H9 (cell line): ENCODE data around the gene RNF26. TPM values are rescaled to one million over a fixed set of nuclear protein-coding genes. Genes with fewer than 3 reads are reported as not detected.

Source experiments
- DNase-seq: peaks from one replicate; pipeline ENCODE4 v3.0.0-alpha.2; 2017
- H2AFZ ChIP-seq: one replicate; pipeline ENCODE4 v1.6.1; 2013; ENCODE audit warnings: mild to moderate bottlenecking, low read length, control low read depth, moderate library complexity
- H2AK5ac ChIP-seq: 2 replicates; pipeline ENCODE4 v1.6.1; 2013; ENCODE audit warnings: low read length, control low read depth, mixed read lengths; ENCODE audit not compliant: insufficient read length
- H2BK120ac ChIP-seq: one replicate; pipeline ENCODE4 v1.6.1; 2013; ENCODE audit warnings: low read depth, mild to moderate bottlenecking, low read length, control low read depth, inconsistent platforms; ENCODE audit not compliant: poor library complexity, severe bottlenecking
- H2BK12ac ChIP-seq: 2 replicates; pipeline ENCODE4 v1.6.1; 2013; ENCODE audit warnings: low read length, control low read depth, mixed read lengths, low read depth; ENCODE audit not compliant: insufficient read length
- H2BK15ac ChIP-seq: 2 replicates; pipeline ENCODE4 v1.6.1; 2013; ENCODE audit warnings: low read depth, low read length, control low read depth
- H2BK20ac ChIP-seq: one replicate; pipeline ENCODE4 v1.6.1; 2013; ENCODE audit warnings: low read depth, mild to moderate bottlenecking, low read length, control low read depth, inconsistent platforms; ENCODE audit not compliant: poor library complexity, severe bottlenecking
- H2BK5ac ChIP-seq: 2 replicates; pipeline ENCODE4 v1.6.1; 2013; ENCODE audit warnings: low read length, control low read depth, mixed read lengths; ENCODE audit not compliant: insufficient read length
- H3K14ac ChIP-seq: 2 replicates; pipeline ENCODE4 v1.6.1; 2013; ENCODE audit warnings: low read length, control low read depth; ENCODE audit not compliant: insufficient read depth
- H3K18ac ChIP-seq: 2 replicates; pipeline ENCODE4 v1.6.1; 2013; ENCODE audit warnings: low read depth, mild to moderate bottlenecking, mixed read lengths, low read length, control low read depth; ENCODE audit not compliant: insufficient read length
- H3K23ac ChIP-seq: 2 replicates; pipeline ENCODE4 v1.6.1; 2013; ENCODE audit warnings: low read length, control low read depth, mixed read lengths, low read depth; ENCODE audit not compliant: insufficient read length
- H3K23me2 ChIP-seq: 2 replicates; pipeline ENCODE4 v1.6.1; 2013; ENCODE audit warnings: low read depth, mild to moderate bottlenecking, mixed read lengths, low read length, control low read depth; ENCODE audit not compliant: insufficient read length, poor library complexity, severe bottlenecking
- H3K27ac ChIP-seq: 2 replicates; pipeline ENCODE4 v1.5.1; 2013; ENCODE audit warnings: low read length, control low read depth, mixed read lengths, low read depth; ENCODE audit not compliant: insufficient read length
- H3K27me3 ChIP-seq: 2 replicates; pipeline ENCODE4 v1.6.1; 2013; ENCODE audit warnings: low read length, control low read depth, inconsistent platforms; ENCODE audit not compliant: insufficient read depth
- H3K4ac ChIP-seq: 2 replicates; pipeline ENCODE4 v1.6.1; 2013; ENCODE audit warnings: low read depth, mild to moderate bottlenecking, control low read depth, inconsistent platforms, low read length, moderate library complexity
- H3K4me1 ChIP-seq: 2 replicates; pipeline ENCODE4 v1.6.1; 2013; ENCODE audit warnings: low read length, control low read depth, inconsistent platforms; ENCODE audit not compliant: insufficient read depth
- H3K4me2 ChIP-seq: 2 replicates; pipeline ENCODE4 v1.6.1; 2013; ENCODE audit warnings: low read length, control low read depth, mixed read lengths; ENCODE audit not compliant: insufficient read length, insufficient read depth
- H3K56ac ChIP-seq: 2 replicates; pipeline ENCODE4 v1.6.1; 2013; ENCODE audit warnings: low read depth, mild to moderate bottlenecking, mixed read lengths, low read length, control low read depth; ENCODE audit not compliant: insufficient read length
- H3K79me1 ChIP-seq: 2 replicates; pipeline ENCODE4 v1.6.1; 2013; ENCODE audit warnings: low read depth, mild to moderate bottlenecking, moderate library complexity, low read length, control low read depth, inconsistent platforms; ENCODE audit not compliant: insufficient read depth, poor library complexity, severe bottlenecking
- H3K79me2 ChIP-seq: 2 replicates; pipeline ENCODE4 v1.6.1; 2013; ENCODE audit warnings: low read length, control low read depth, inconsistent platforms; ENCODE audit not compliant: insufficient read depth
- H3K9ac ChIP-seq: 2 replicates; pipeline ENCODE4 v1.6.1; 2013; ENCODE audit warnings: low read length, control low read depth, mixed read lengths; ENCODE audit not compliant: insufficient read length; ENCODE audit errors: extremely low read depth
- H3K9me3 ChIP-seq: one replicate; pipeline ENCODE4 v1.6.1; 2013; ENCODE audit warnings: low read depth, low read length, inconsistent platforms; ENCODE audit not compliant: control insufficient read depth
- H3T11ph ChIP-seq: one replicate; pipeline ENCODE4 v1.6.1; 2013; ENCODE audit warnings: mild to moderate bottlenecking, low read length, control low read depth, inconsistent platforms
- H4K20me1 ChIP-seq: one replicate; pipeline ENCODE4 v1.6.1; 2013; ENCODE audit not compliant: control insufficient read depth, insufficient read length, insufficient read depth
- H4K5ac ChIP-seq: 2 replicates; pipeline ENCODE4 v1.6.1; 2013; ENCODE audit warnings: low read depth, mild to moderate bottlenecking, mixed read lengths, low read length, control low read depth; ENCODE audit not compliant: insufficient read length
- H4K8ac ChIP-seq: replicated peaks from 2 replicates; pipeline ENCODE4 v1.6.1; 2013; ENCODE audit warnings: low read length, control low read depth, mixed read lengths, low read depth; ENCODE audit not compliant: insufficient read length
- H4K91ac ChIP-seq: 2 replicates; pipeline ENCODE4 v1.6.1; 2013; ENCODE audit warnings: low read depth, mild to moderate bottlenecking, moderate library complexity, mixed read lengths, low read length, control low read depth; ENCODE audit not compliant: insufficient read length
- H3K27ac Mint-ChIP-seq, 3 experiments: 2 replicates in 2 of 3; 3 replicates in 1 of 3; pipeline ENCODE4 v1.8.0; 2020 to 2021; ENCODE audit warnings: mixed read lengths in 3 of 3, mild to moderate bottlenecking in 1 of 3, moderate library complexity in 1 of 3
- H3K27me3 Mint-ChIP-seq: 2 replicates; pipeline ENCODE4 v1.8.0; 2021; ENCODE audit warnings: low read depth, mild to moderate bottlenecking, moderate library complexity, mixed read lengths
- H3K36me3 Mint-ChIP-seq, 3 experiments: 2 replicates in 2 of 3; 3 replicates in 1 of 3; pipeline ENCODE4 v1.8.0; 2020 to 2021; ENCODE audit warnings: low read depth in 3 of 3, mixed read lengths in 3 of 3; ENCODE audit not compliant: insufficient read depth in 1 of 3
- H3K4me1 Mint-ChIP-seq, 2 experiments: 2 replicates each; pipeline ENCODE4 v1.8.0; 2020; ENCODE audit warnings: mixed read lengths in 2 of 2
- H3K4me3 Mint-ChIP-seq, 2 experiments: 2 replicates in 1 of 2; 3 replicates in 1 of 2; pipeline ENCODE4 v1.8.0; 2020 to 2021; ENCODE audit warnings: mild to moderate bottlenecking in 2 of 2, mixed read lengths in 2 of 2, moderate library complexity in 1 of 2
- H3K9me3 Mint-ChIP-seq, 2 experiments: 2 replicates in 1 of 2; 3 replicates in 1 of 2; pipeline ENCODE4 v1.8.0; 2020; ENCODE audit warnings: mild to moderate bottlenecking in 2 of 2, mixed read lengths in 2 of 2, moderate library complexity in 1 of 2
- WGBS: extraction: QIAGEN DNeasy Blood & Tissue Kit; methylation state at CpG from one replicate; pipeline ENCODE4 v1.1.7; 2013; ENCODE audit warnings: missing lambda C conversion rate, low lambda C conversion rate, mixed read lengths; ENCODE audit not compliant: insufficient read length; ENCODE audit errors: extremely low coverage; 5-methylcytosine and 5-hydroxymethylcytosine counted together
- microRNA-seq: library from miRNA; unstranded; fragments of <30 nt; microRNA quantifications from one replicate; pipeline ENCODE4, GENCODE V29; 2020; ENCODE audit warnings: borderline microRNAs expressed
- total RNA-seq: library from RNA; stranded (reverse); gene quantifications from 2 replicates; pipeline ENCODE4 v1.2.1, GENCODE V29; 2021
- TF ChIP-seq, protein P1 (sequence below): fragments of 200-600 bp; sonication (generic); conservative IDR thresholded peaks from 3 replicates; pipeline ENCODE4 v1.8.0; 2021; ENCODE audit warnings: antibody characterized with exemption, mild to moderate bottlenecking

Gene RNF26
- total RNA-seq, 1 experiment from 2014 or later, result 57.6 TPM

DNA sequence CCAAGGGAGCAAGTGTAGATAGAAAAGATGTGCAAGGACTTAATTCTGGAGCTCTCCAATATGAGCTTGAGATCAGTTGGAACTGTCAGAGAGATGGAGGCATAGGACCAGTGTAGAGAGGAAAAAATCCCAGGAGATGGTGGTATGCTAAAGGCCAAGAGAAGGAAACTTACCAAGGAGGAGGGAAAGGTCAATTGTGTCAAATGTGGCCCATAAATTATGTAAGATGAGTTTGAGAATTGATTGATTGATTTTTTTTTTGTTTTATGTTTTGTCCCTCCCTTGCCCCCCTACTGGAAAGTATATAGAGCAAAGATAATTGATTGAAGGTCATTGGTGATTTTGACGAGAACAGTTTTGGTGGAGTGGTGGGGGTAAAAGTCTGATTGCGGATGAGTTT is 50.0 kb downstream of the RNF26 start:
- Histone ChIP-seq H3K9ac (no peak overlapping the region), H3K27me3 (peaks cover 3% of the 10 kb centered on the region; the same call in 1 of the 2 replicates), H2BK12ac (no peak overlapping the region), H2BK5ac (no peak overlapping the region), H3K18ac (no peak overlapping the region), H3K79me1 (no peaks in the 10 kb centered on the region), H3K4me2 (no peak overlapping the region), H4K91ac (no peak overlapping the region), H4K8ac (no peak overlapping the region), H3T11ph (no peak overlapping the region), H4K20me1 (no peaks in the 10 kb centered on the region), H2AFZ (no peak overlapping the region), H3K23me2 (peaks cover 15% of the 10 kb centered on the region), H3K9me3 (no peaks in the 10 kb centered on the region), H3K23ac (no peak overlapping the region), H3K4ac (no peak overlapping the region), H2BK20ac (no peak overlapping the region), H4K5ac (no peak overlapping the region), H2BK15ac (no peak overlapping the region), H3K27ac (no peak overlapping the region), H3K4me1 (peaks cover 3% of the 10 kb centered on the region; the same call in 1 of the 2 replicates), H3K79me2 (no peaks in the 10 kb centered on the region), H2BK120ac (no peak overlapping the region), H2AK5ac (no peak overlapping the region), H3K56ac (no peak overlapping the region), H3K14ac (no peak overlapping the region)
- no peak for DNase-seq
- Mint-ChIP-seq H3K27ac (no peak overlapping the region), H3K9me3 (no peaks in the 10 kb centered on the region; a peak in 1 of 5 replicates), H3K27me3 (peaks cover 15% of the 10 kb centered on the region), H3K4me3 (no peak overlapping the region), H3K36me3 (no peaks in the 10 kb centered on the region), H3K4me1 (peaks cover 11 to 15% of the 10 kb centered on the region in 2 experiments)
- WGBS, result 100% methylated on average over 1 of the region's 2 CpGs
- TF ChIP-seq, protein P1, sequence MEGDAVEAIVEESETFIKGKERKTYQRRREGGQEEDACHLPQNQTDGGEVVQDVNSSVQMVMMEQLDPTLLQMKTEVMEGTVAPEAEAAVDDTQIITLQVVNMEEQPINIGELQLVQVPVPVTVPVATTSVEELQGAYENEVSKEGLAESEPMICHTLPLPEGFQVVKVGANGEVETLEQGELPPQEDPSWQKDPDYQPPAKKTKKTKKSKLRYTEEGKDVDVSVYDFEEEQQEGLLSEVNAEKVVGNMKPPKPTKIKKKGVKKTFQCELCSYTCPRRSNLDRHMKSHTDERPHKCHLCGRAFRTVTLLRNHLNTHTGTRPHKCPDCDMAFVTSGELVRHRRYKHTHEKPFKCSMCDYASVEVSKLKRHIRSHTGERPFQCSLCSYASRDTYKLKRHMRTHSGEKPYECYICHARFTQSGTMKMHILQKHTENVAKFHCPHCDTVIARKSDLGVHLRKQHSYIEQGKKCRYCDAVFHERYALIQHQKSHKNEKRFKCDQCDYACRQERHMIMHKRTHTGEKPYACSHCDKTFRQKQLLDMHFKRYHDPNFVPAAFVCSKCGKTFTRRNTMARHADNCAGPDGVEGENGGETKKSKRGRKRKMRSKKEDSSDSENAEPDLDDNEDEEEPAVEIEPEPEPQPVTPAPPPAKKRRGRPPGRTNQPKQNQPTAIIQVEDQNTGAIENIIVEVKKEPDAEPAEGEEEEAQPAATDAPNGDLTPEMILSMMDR, result no peak

Small RNAs within 50 kb of the gene (microRNA-seq; reads per million reads assigned to microRNA genes)
- gene MIR6756, result not detected

Other genes starting within 250 kb of the RNF26 start
- gene HMBS, start 249.6 kb upstream of the RNF26 start, total RNA-seq, result 57.2 and 57.7 TPM in 2 replicates
- 43.6 and 44.5 TPM in 2 replicates for gene DPAGT1, start 232.7 kb upstream of the RNF26 start, total RNA-seq
- 5.5 and 5.6 TPM in 2 replicates for gene C2CD2L, start 227.2 kb upstream of the RNF26 start, total RNA-seq
- gene HINFP, start 212.9 kb upstream of the RNF26 start, total RNA-seq, result 42.1 and 42.4 TPM in 2 replicates
- gene ABCG4, start 185.5 kb upstream of the RNF26 start, total RNA-seq, result 0.68 and 1.2 TPM in 2 replicates
- 17.2 and 18.2 TPM in 2 replicates for gene NLRX1, start 165.8 kb upstream of the RNF26 start, total RNA-seq
- gene NHERF4, start 149.1 kb upstream of the RNF26 start, total RNA-seq, result 0.39 TPM in 1 of 2 replicates, not detected in the other
- gene CBL, start 128.2 kb upstream of the RNF26 start, total RNA-seq, result 52.1 and 56.4 TPM in 2 replicates
- gene MCAM, start 17.4 kb upstream of the RNF26 start, total RNA-seq, result 21.5 and 23.3 TPM in 2 replicates
- gene C1QTNF5, start 6.4 kb downstream of the RNF26 start, total RNA-seq, result 0.33 and 0.59 TPM in 2 replicates
- gene MFRP, start 12.2 kb downstream of the RNF26 start, total RNA-seq, result not detected in 2 replicates
- gene USP2, start 47.2 kb downstream of the RNF26 start, total RNA-seq, result 5.7 and 7.6 TPM in 2 replicates
- gene THY1, start 88.6 kb downstream of the RNF26 start, total RNA-seq, result 176 and 184 TPM in 2 replicates